ENCODE results near the gene PNPLA8.

PNPLA8 gene

DNA sequence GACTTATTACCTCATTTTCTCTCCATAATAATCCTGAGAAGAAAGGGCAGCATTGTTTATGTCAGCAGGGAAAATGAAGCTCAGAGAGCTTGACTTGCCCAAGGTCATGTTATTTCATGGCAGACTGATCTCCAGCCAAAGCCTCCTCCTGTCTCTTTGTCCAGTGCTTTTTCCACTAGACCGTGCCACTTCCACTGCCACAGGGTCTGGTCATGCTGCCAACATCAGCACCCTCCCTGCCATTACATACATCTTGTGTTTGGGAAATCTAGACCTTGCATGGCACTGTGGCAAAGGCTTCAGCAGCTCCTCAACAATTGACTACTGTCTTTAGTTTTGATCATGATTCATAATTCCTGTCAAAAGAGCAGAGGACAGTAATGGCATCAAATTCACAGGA lies 94.8 kb downstream of the PNPLA8 start (continued):
- TF ChIP-seq, protein P1, sequence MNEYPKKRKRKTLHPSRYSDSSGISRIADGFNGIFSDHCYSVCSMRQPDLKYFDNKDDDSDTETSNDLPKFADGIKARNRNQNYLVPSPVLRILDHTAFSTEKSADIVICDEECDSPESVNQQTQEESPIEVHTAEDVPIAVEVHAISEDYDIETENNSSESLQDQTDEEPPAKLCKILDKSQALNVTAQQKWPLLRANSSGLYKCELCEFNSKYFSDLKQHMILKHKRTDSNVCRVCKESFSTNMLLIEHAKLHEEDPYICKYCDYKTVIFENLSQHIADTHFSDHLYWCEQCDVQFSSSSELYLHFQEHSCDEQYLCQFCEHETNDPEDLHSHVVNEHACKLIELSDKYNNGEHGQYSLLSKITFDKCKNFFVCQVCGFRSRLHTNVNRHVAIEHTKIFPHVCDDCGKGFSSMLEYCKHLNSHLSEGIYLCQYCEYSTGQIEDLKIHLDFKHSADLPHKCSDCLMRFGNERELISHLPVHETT (tag by site-specific recombination; IDR thresholded peaks at IDR 0.05), result no peak
- no peak for TF ChIP-seq GLI4 (tag by site-specific recombination; IDR thresholded peaks at IDR 0.05)
- no peak for TF ChIP-seq ZBTB8A (tag by site-specific recombination; IDR thresholded peaks at IDR 0.05)
- TF ChIP-seq ZNF776 (tag by site-specific recombination; IDR thresholded peaks at IDR 0.05; ENCODE audit: borderline replicate concordance), result no peak
- no peak for TF ChIP-seq ZNF155 (tag by site-specific recombination; IDR thresholded peaks at IDR 0.05)
- no peak for TF ChIP-seq ZNF76 (tag by site-specific recombination; IDR thresholded peaks at IDR 0.05; ENCODE audit: borderline replicate concordance, low read depth)
- TF ChIP-seq ZNF23 (tag by site-specific recombination; IDR thresholded peaks at IDR 0.05; ENCODE audit: borderline replicate concordance), result no peak

DNA sequence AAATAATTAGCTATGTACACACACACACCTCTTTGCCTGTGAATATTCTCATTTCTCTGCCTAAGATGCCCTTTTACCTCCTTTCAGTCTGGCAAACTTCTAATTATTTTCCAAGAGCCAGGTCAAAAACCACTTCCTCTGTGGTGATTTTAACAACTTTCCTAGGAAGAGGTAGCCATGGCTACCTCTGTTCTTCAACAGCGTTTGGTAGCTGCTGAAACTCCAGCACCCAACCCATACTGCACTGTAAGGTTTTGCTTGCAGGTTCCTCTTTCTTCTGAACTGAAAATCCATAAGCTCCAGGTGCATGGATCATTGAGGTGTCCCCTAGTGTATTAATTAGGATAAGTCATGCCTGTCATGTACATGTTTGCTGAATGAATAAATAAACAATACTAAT lies 95.3 kb downstream of the PNPLA8 start:
- Histone ChIP-seq H3K27ac (ENCODE audit: extremely low read depth, low read depth, low read length) (no peak overlapping the region), H3K4me3 (ENCODE audit: low read depth, low read length) (no peak overlapping the region), H3K36me3 (ENCODE audit: control insufficient read depth in 2 of 2, insufficient read depth in 1 of 2, low read length in 2 of 2) (no peaks in the 10 kb centered on the region), H3K9me3 (ENCODE audit: control insufficient read depth, insufficient read depth, low read depth, low read length) (no peaks in the 10 kb centered on the region), H3K4me1 (ENCODE audit: control insufficient read depth, insufficient read depth, low read length) (no peaks in the 10 kb centered on the region)
- TF ChIP-seq GFI1B (tag by site-specific recombination; IDR thresholded peaks at IDR 0.05), result no peak
- no peak for TF ChIP-seq ZNF324 (tag by site-specific recombination; IDR thresholded peaks at IDR 0.05)
- no peak for TF ChIP-seq RBAK (tag by site-specific recombination; IDR thresholded peaks at IDR 0.05)
- TF ChIP-seq, protein P2, sequence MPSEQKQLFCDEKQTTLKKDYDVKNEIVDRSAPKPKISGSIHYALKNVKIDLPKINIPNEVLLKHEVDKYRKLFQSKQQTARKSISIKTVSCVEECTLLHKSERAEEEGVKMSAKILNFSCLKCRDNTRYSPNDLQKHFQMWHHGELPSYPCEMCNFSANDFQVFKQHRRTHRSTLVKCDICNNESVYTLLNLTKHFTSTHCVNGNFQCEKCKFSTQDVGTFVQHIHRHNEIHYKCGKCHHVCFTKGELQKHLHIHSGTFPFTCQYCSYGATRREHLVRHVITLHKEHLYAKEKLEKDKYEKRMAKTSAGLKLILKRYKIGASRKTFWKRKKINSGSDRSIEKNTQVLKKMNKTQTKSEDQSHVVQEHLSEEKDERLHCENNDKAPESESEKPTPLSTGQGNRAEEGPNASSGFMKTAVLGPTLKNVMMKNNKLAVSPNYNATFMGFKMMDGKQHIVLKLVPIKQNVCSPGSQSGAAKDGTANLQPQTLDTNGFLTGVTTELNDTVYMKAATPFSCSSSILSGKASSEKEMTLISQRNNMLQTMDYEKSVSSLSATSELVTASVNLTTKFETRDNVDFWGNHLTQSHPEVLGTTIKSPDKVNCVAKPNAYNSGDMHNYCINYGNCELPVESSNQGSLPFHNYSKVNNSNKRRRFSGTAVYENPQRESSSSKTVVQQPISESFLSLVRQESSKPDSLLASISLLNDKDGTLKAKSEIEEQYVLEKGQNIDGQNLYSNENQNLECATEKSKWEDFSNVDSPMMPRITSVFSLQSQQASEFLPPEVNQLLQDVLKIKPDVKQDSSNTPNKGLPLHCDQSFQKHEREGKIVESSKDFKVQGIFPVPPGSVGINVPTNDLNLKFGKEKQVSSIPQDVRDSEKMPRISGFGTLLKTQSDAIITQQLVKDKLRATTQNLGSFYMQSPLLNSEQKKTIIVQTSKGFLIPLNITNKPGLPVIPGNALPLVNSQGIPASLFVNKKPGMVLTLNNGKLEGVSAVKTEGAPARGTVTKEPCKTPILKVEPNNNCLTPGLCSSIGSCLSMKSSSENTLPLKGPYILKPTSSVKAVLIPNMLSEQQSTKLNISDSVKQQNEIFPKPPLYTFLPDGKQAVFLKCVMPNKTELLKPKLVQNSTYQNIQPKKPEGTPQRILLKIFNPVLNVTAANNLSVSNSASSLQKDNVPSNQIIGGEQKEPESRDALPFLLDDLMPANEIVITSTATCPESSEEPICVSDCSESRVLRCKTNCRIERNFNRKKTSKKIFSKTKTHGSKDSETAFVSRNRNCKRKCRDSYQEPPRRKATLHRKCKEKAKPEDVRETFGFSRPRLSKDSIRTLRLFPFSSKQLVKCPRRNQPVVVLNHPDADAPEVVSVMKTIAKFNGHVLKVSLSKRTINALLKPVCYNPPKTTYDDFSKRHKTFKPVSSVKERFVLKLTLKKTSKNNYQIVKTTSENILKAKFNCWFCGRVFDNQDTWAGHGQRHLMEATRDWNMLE (tag by site-specific recombination; conservative IDR thresholded peaks at IDR 0.05; ENCODE audit: low read depth), result no peak
- ChIA-PET POLR2A (no interaction called here), CTCF (interaction anchor here (0.5 to 0.8 kb wide), 3 partner anchors 13 to 110 kb away, joined by 3 to 8 read pairs (median 3); no protein-coding TSS in a partner anchor)

DNA sequence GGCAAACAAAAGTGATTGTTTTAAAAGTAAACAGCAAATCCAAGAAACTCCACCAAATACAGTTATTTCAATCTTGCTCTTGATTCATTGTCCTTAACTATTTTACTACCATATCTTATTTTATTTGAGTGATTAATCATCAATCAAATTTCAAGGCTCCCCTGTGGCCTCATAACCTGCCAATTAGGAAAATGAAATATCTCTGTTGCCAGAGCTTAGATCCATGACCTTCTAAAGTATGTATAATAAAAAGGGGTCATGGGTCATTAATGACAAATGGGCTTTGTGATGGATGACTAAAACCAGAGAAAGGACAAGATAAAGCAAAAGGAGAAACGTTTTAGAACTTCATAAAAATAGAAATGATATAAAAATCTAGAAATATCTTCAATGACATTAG lies 98.2 kb downstream of the PNPLA8 start:
- no peak for TF ChIP-seq ZXDB (tag by site-specific recombination; IDR thresholded peaks at IDR 0.05)
- TF ChIP-seq, protein P3, sequence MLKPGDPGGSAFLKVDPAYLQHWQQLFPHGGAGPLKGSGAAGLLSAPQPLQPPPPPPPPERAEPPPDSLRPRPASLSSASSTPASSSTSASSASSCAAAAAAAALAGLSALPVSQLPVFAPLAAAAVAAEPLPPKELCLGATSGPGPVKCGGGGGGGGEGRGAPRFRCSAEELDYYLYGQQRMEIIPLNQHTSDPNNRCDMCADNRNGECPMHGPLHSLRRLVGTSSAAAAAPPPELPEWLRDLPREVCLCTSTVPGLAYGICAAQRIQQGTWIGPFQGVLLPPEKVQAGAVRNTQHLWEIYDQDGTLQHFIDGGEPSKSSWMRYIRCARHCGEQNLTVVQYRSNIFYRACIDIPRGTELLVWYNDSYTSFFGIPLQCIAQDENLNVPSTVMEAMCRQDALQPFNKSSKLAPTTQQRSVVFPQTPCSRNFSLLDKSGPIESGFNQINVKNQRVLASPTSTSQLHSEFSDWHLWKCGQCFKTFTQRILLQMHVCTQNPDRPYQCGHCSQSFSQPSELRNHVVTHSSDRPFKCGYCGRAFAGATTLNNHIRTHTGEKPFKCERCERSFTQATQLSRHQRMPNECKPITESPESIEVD (tag by site-specific recombination; IDR thresholded peaks at IDR 0.05), result peak; percentile 46; the same call in 1 of the 2 replicates
- Histone ChIP-seq H3K36me3 (ENCODE audit: control insufficient read depth in 2 of 2, insufficient read depth in 1 of 2, low read length in 2 of 2) (no peaks in the 10 kb centered on the region), H3K27ac (ENCODE audit: extremely low read depth, low read depth, low read length) (no peak overlapping the region), H3K9me3 (ENCODE audit: control insufficient read depth, insufficient read depth, low read depth, low read length) (no peaks in the 10 kb centered on the region), H3K4me1 (ENCODE audit: control insufficient read depth, insufficient read depth, low read length) (no peaks in the 10 kb centered on the region), H3K4me3 (ENCODE audit: low read depth, low read length) (no peak overlapping the region)
- CTCF ChIA-PET, result no interaction called here
- POLR2A ChIA-PET, result no interaction called here

Measured in HEK293 (cell line).